ENCODE results near the gene NSRP1. TPM values are rescaled to one million over a fixed set of nuclear protein-coding genes. Genes with fewer than 3 reads are reported as not detected.

The NSRP1 gene
- total and polyA plus RNA-seq, 2 of the 13 experiments (the other 11 are each of a cell fraction or from before 2014, with no cell fraction given), result 7.0 to 14.3 TPM

GRCh38 chr17:30225919-30226553 is 109.4 kb downstream of the NSRP1 start (continued):
- TF ChIP-seq SMAD9 (CRISPR knock-in tag; IDR thresholded peaks at IDR 0.05) (no peak), IRF9 (CRISPR knock-in tag; IDR thresholded peaks at IDR 0.05; ENCODE audit: borderline replicate concordance) (no peak), TSC22D2 (CRISPR knock-in tag; IDR thresholded peaks at IDR 0.05; ENCODE audit: borderline replicate concordance) (no peak), HMGA1 (CRISPR knock-in tag; conservative IDR thresholded peaks at IDR 0.05) (no peak), ZSCAN30 (CRISPR knock-in tag; IDR thresholded peaks at IDR 0.05) (no peak), RNF219 (CRISPR knock-in tag; IDR thresholded peaks at IDR 0.05) (no peak), STAT5B (CRISPR knock-in tag; IDR thresholded peaks at IDR 0.05) (no peak)
- TF ChIP-seq, protein P1, sequence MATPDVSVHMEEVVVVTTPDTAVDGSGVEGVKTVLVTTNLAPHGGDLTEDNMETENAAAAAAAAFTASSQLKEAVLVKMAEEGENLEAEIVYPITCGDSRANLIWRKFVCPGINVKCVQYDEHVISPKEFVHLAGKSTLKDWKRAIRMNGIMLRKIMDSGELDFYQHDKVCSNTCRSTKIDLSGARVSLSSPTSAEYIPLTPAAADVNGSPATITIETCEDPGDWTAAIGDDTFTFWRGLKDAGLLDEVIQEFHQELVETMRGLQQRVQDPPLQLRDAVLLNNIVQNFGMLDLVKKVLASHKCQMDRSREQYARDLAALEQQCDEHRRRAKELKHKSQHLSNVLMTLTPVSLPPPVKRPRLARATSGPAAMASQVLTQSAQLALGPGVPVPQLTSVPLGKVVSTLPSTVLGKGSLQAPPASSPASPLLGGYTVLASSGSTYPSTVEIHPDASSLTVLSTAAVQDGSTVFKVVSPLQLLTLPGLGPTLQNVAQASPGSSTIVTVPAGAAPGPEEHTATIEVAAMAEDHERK (CRISPR knock-in tag; IDR thresholded peaks at IDR 0.05; ENCODE audit: low read depth), result no peak
- TF ChIP-seq, protein P2, sequence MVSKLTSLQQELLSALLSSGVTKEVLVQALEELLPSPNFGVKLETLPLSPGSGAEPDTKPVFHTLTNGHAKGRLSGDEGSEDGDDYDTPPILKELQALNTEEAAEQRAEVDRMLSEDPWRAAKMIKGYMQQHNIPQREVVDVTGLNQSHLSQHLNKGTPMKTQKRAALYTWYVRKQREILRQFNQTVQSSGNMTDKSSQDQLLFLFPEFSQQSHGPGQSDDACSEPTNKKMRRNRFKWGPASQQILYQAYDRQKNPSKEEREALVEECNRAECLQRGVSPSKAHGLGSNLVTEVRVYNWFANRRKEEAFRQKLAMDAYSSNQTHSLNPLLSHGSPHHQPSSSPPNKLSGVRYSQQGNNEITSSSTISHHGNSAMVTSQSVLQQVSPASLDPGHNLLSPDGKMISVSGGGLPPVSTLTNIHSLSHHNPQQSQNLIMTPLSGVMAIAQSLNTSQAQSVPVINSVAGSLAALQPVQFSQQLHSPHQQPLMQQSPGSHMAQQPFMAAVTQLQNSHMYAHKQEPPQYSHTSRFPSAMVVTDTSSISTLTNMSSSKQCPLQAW (CRISPR knock-in tag; IDR thresholded peaks at IDR 0.05), result 0 out of 2 replicates have a peak, but pooled peaks have one; percentile 73
- TF ChIP-seq, protein P3, sequence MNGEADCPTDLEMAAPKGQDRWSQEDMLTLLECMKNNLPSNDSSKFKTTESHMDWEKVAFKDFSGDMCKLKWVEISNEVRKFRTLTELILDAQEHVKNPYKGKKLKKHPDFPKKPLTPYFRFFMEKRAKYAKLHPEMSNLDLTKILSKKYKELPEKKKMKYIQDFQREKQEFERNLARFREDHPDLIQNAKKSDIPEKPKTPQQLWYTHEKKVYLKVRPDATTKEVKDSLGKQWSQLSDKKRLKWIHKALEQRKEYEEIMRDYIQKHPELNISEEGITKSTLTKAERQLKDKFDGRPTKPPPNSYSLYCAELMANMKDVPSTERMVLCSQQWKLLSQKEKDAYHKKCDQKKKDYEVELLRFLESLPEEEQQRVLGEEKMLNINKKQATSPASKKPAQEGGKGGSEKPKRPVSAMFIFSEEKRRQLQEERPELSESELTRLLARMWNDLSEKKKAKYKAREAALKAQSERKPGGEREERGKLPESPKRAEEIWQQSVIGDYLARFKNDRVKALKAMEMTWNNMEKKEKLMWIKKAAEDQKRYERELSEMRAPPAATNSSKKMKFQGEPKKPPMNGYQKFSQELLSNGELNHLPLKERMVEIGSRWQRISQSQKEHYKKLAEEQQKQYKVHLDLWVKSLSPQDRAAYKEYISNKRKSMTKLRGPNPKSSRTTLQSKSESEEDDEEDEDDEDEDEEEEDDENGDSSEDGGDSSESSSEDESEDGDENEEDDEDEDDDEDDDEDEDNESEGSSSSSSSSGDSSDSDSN (CRISPR knock-in tag; IDR thresholded peaks at IDR 0.05), result peak; percentile 33; the same call in 1 of the 2 replicates
- TF ChIP-seq, protein P4, sequence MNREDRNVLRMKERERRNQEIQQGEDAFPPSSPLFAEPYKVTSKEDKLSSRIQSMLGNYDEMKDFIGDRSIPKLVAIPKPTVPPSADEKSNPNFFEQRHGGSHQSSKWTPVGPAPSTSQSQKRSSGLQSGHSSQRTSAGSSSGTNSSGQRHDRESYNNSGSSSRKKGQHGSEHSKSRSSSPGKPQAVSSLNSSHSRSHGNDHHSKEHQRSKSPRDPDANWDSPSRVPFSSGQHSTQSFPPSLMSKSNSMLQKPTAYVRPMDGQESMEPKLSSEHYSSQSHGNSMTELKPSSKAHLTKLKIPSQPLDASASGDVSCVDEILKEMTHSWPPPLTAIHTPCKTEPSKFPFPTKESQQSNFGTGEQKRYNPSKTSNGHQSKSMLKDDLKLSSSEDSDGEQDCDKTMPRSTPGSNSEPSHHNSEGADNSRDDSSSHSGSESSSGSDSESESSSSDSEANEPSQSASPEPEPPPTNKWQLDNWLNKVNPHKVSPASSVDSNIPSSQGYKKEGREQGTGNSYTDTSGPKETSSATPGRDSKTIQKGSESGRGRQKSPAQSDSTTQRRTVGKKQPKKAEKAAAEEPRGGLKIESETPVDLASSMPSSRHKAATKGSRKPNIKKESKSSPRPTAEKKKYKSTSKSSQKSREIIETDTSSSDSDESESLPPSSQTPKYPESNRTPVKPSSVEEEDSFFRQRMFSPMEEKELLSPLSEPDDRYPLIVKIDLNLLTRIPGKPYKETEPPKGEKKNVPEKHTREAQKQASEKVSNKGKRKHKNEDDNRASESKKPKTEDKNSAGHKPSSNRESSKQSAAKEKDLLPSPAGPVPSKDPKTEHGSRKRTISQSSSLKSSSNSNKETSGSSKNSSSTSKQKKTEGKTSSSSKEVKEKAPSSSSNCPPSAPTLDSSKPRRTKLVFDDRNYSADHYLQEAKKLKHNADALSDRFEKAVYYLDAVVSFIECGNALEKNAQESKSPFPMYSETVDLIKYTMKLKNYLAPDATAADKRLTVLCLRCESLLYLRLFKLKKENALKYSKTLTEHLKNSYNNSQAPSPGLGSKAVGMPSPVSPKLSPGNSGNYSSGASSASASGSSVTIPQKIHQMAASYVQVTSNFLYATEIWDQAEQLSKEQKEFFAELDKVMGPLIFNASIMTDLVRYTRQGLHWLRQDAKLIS (CRISPR knock-in tag; IDR thresholded peaks at IDR 0.05), result no peak

Data from HepG2 (cell line).